ENCODE results near the gene FOXO6.

The FOXO6 gene

DNA sequence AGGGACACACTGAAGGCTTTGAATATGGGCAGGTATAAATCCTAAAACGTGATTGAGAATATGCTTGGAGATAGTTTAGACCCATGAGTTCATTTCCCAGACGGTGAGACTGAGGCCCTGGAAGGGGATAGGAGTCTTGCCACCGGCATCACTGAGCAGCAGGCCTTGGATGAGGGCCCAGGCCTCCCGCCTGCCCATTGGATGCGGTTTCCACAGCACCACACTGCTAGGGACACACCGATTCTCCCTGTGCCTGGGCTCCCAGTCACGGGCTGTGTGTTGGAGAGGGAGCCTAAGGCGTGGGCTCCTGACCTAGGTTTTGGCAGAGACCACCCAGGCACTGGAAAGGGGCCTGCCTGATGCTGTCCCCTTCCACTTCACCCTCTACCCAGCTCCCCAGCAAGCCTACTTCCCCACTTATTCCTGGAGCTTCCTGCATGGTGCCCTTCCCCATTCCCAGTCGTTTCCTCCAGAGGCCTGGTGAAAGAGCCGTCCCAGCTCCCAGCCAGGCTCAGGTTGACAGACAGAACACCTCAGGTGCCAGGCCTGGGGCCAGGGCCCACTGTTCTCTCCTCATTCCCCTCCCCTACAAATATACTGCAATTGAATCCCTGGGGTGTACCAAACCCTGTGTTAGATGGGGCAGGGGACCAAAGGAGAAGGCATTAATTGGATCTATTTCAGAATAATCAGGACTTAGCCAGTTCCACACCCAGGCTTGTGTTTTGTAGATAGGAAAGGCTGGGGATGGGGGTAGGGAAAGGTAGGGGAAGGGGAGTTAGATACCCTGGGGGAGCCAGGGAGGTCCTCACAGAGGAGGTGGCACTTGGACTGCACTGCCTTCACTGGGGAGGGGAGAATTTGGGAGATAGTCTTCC is 3.4 kb downstream of the FOXO6 start:
- Histone ChIP-seq H3K9ac (ENCODE audit: low read length) (no peak overlapping the region), H3K27me3 (ENCODE audit: control insufficient read depth in 1 of 2, insufficient read depth in 2 of 2, low read length in 2 of 2) (peaks cover 0 to 5% of the 10 kb centered on the region in 2 donors), H3K36me3 (ENCODE audit: insufficient read depth, low read length) (no peaks in the 10 kb centered on the region), H3K4me1 (ENCODE audit: insufficient read depth, low read length) (peaks cover 43% of the 10 kb centered on the region), H3K27ac (ENCODE audit: low read depth, low read length) (no peak overlapping the region), H3K9me3 (ENCODE audit: low read length) (no peaks in the 10 kb centered on the region), H3K4me3 (ENCODE audit: low read depth in 1 of 2, low read length in 2 of 2) (no peak overlapping the region)

DNA sequence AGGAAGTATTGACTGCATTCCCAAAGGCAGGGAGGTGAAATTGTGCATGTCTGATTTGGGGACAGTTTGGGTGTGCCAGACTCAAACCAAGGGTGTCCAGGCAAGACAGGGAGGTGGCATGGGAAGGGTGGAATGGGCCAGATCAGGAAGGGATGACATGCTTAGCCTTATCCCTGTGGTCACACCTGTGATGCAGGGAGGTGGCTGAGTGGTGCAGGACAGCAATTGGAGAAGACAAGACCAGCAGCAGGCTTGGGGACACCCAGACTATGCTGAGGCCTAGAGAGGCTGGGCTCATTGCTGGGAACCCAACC is 4.0 kb downstream of the FOXO6 start:
- H3K9ac ChIP-seq (ENCODE audit: low read length) = no peak overlapping the region

DNA sequence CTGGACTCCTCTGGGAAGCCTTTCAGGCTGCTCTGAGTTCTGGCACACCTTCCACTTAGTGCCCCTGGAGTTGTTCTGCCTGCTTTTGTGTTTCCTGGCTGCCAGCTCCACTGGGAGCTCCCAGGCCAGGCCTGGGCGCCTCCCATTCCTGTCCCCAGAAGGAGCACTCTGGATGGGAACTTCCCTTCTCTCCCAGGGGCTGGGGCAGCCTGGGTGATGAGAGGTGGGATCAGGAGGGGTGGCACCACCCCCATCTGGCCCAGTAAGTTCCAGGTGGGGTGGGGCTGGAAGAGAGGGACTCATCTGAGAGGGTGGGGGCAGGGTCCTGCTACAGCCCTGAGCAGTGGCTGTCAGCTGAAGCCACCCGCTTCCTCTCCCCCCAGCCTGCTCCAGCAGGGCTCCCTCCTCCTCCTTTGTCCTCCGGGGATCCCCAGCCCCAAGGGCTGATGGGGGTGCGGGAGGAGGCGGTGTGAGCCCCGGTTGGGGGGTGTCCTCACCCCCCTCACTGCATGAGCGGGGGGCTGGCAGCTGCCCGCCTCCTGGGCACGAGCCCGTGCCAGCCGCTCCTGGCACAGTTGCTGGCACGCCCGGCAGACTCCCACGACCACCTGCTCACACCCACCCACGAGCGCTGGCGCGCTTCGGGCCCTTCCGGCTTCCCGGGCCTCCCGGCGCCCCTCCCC is 4.7 kb downstream of the FOXO6 start:
- peak overlapping the region in 1 of 2 donors; percentile 45 for H3K4me3 ChIP-seq (ENCODE audit: low read depth in 1 of 2, low read length in 2 of 2)
- H3K36me3 ChIP-seq (ENCODE audit: insufficient read depth, low read length) = no peaks in the 10 kb centered on the region
- H3K9me3 ChIP-seq (ENCODE audit: low read length) = no peaks in the 10 kb centered on the region
- peaks cover 32% of the 10 kb centered on the region for H3K4me1 ChIP-seq (ENCODE audit: insufficient read depth, low read length)
- H3K27me3 ChIP-seq (ENCODE audit: control insufficient read depth in 1 of 2, insufficient read depth in 2 of 2, low read length in 2 of 2) = peaks cover 0 to 5% of the 10 kb centered on the region in 2 donors
- no peak overlapping the region for H3K9ac ChIP-seq (ENCODE audit: low read length)
- H3K27ac ChIP-seq (ENCODE audit: low read depth, low read length) = peak overlapping the region; percentile 66

More for the DNA sequence above, 4.0 kb downstream of the FOXO6 start:
- peaks cover 37% of the 10 kb centered on the region for H3K4me1 ChIP-seq (ENCODE audit: insufficient read depth, low read length)
- H3K9me3 ChIP-seq (ENCODE audit: low read length) = no peaks in the 10 kb centered on the region
- H3K36me3 ChIP-seq (ENCODE audit: insufficient read depth, low read length) = no peaks in the 10 kb centered on the region
- H3K27ac ChIP-seq (ENCODE audit: low read depth, low read length) = no peak overlapping the region
- peaks cover 0 to 5% of the 10 kb centered on the region in 2 donors for H3K27me3 ChIP-seq (ENCODE audit: control insufficient read depth in 1 of 2, insufficient read depth in 2 of 2, low read length in 2 of 2)
- no peak overlapping the region for H3K4me3 ChIP-seq (ENCODE audit: low read depth in 1 of 2, low read length in 2 of 2)

DNA sequence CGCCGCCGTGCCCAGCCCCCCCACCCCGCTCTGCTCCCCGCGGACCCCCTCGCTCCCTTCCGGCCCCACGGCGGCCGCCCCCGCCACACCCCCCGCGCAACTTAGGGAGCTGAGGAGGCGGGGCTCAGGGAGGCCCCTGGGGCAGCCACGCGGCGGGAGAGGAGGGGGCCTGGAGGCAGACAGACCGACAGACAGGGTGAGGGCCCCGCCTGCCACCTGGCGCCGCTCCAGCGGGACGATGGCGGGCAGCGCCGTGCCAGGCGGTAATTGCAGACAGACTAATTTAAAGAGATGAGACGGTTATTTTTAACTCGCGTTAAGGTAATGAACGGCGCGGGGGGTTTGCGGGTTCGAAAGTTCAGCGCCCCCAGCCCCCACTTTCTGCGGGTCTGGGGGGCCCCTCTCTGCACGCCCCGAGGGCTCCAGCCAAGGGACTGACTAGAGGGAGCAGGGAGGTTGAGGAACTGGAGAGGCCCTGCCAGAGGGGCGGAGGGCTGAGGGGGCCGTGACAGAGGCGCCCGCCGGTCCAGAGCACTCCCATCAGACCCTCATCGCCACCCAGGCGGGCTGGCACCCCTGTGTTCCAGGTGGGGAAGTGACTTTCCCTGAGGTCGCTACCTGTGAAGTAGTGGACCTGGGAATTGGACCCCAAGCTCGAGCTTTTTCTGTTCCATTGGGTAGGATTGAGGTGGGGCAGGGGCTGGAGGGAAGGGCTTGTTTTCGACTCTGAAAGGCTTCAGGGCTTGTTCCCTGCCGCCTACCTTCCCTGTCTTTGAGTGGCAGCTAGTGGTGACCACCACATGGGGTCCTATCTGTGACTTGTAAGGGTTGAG is 5.4 kb downstream of the FOXO6 start:
- Histone ChIP-seq H3K36me3 (ENCODE audit: insufficient read depth, low read length) (no peaks in the 10 kb centered on the region), H3K9ac (ENCODE audit: low read length) (no peak overlapping the region), H3K4me1 (ENCODE audit: insufficient read depth, low read length) (peaks cover 37% of the 10 kb centered on the region), H3K27ac (ENCODE audit: low read depth, low read length) (no peak overlapping the region), H3K27me3 (ENCODE audit: control insufficient read depth in 1 of 2, insufficient read depth in 2 of 2, low read length in 2 of 2) (peaks cover 0 to 5% of the 10 kb centered on the region in 2 donors), H3K4me3 (ENCODE audit: low read depth in 1 of 2, low read length in 2 of 2) (peak overlapping the region in 1 of 2 donors; percentile 45), H3K9me3 (ENCODE audit: low read length) (no peaks in the 10 kb centered on the region)

DNA sequence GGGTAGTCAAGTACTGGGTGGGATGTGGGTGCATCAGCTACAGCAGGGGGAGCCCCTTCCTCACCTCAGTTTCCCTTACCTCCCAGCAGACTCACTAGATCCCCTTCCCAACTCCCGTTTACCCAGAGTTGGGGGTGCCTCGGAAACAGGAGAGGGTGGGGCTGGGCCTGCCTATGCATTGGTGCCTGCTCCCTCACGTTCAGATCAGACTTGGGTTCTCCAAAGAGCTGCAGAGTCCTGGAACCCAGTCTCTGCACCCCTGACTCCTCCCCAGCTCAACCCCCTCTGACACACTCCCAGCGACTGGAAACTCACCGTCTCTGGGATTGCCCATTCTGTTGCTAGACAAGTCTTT is 6.0 kb downstream of the FOXO6 start:
- no peak overlapping the region for H3K4me3 ChIP-seq (ENCODE audit: low read depth in 1 of 2, low read length in 2 of 2)

DNA sequence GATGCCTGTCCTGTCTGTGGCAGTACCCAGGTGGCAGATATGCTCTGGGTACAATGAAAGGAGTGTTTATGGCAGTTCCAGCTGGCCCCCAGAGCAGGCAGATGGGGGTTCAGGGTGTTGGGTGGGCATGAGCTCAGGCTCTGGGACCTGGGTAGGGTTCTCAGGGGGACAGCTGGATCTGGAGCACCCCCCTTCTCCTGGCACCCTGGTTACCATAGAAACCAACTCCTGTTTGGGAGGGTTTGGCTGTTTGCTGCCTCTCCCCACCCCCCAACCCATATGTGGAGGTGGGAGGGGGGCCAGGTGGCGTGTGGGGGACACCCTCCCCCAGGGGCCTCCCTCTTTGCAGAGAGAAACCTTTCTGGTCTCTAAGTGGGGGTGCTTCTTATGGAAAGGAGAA is 7.1 kb downstream of the FOXO6 start:
- Histone ChIP-seq H3K4me1 (ENCODE audit: insufficient read depth, low read length) (peaks cover 41% of the 10 kb centered on the region), H3K27me3 (ENCODE audit: control insufficient read depth in 1 of 2, insufficient read depth in 2 of 2, low read length in 2 of 2) (no peaks in the 10 kb centered on the region), H3K36me3 (ENCODE audit: insufficient read depth, low read length) (no peaks in the 10 kb centered on the region), H3K9me3 (ENCODE audit: low read length) (no peaks in the 10 kb centered on the region), H3K9ac (ENCODE audit: low read length) (no peak overlapping the region), H3K4me3 (ENCODE audit: low read depth in 1 of 2, low read length in 2 of 2) (no peak overlapping the region), H3K27ac (ENCODE audit: low read depth, low read length) (no peak overlapping the region)

More for the DNA sequence above, 6.0 kb downstream of the FOXO6 start:
- Histone ChIP-seq H3K36me3 (ENCODE audit: insufficient read depth, low read length) (no peaks in the 10 kb centered on the region), H3K27ac (ENCODE audit: low read depth, low read length) (no peak overlapping the region), H3K27me3 (ENCODE audit: control insufficient read depth in 1 of 2, insufficient read depth in 2 of 2, low read length in 2 of 2) (peaks cover 0 to 4% of the 10 kb centered on the region in 2 donors), H3K9ac (ENCODE audit: low read length) (no peak overlapping the region), H3K4me1 (ENCODE audit: insufficient read depth, low read length) (peaks cover 41% of the 10 kb centered on the region), H3K9me3 (ENCODE audit: low read length) (no peaks in the 10 kb centered on the region)

DNA sequence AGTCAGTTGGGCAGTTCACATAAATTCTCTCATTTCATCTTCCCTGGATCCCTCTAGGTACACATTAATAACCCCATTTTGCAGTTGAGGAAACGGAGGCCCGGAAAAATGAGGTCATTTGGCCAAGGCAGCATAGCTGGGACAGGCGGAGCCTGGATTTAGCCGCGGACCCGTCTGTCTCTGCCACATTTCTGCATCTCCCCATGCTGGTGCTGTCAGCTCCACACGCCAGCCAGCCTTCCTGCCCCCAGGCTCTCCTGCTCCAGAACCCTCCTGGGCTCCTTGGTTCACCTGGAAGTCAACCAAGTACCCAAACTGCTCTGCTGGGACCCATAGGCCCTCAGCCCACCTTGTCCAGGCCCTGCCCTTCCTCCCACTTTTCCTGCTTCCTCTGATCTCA is 7.6 kb downstream of the FOXO6 start:
- no peak overlapping the region for H3K4me3 ChIP-seq (ENCODE audit: low read depth in 1 of 2, low read length in 2 of 2)
- no peaks in the 10 kb centered on the region for H3K9me3 ChIP-seq (ENCODE audit: low read length)
- peaks cover 37% of the 10 kb centered on the region for H3K4me1 ChIP-seq (ENCODE audit: insufficient read depth, low read length)
- no peaks in the 10 kb centered on the region for H3K36me3 ChIP-seq (ENCODE audit: insufficient read depth, low read length)
- no peak overlapping the region for H3K9ac ChIP-seq (ENCODE audit: low read length)
- no peak overlapping the region for H3K27ac ChIP-seq (ENCODE audit: low read depth, low read length)
- no peaks in the 10 kb centered on the region for H3K27me3 ChIP-seq (ENCODE audit: control insufficient read depth in 1 of 2, insufficient read depth in 2 of 2, low read length in 2 of 2)

DNA sequence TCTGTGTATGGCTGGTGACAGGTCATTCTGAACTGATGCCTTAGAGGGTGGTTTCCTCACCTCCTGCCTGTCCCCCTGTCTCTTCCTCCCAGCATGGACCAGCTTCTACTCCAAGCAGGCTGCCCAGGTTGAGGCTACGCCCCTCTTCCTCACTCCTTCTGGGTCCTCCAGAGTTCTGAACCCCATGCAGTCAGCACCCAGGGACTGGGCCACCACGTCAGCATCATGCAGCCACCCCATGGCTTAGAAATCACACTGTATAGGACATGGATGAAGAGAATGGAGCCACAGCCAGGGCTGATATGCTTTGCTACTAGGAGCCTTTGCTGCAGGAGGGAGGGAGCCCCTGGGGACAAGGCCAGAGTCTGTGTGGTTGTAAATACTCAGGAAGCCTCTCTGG is 8.3 kb downstream of the FOXO6 start:
- Histone ChIP-seq H3K36me3 (ENCODE audit: insufficient read depth, low read length) (no peaks in the 10 kb centered on the region), H3K9ac (ENCODE audit: low read length) (no peak overlapping the region), H3K9me3 (ENCODE audit: low read length) (no peaks in the 10 kb centered on the region), H3K27ac (ENCODE audit: low read depth, low read length) (no peak overlapping the region), H3K4me1 (ENCODE audit: insufficient read depth, low read length) (peaks cover 37% of the 10 kb centered on the region), H3K4me3 (ENCODE audit: low read depth in 1 of 2, low read length in 2 of 2) (no peak overlapping the region), H3K27me3 (ENCODE audit: control insufficient read depth in 1 of 2, insufficient read depth in 2 of 2, low read length in 2 of 2) (no peaks in the 10 kb centered on the region)

DNA sequence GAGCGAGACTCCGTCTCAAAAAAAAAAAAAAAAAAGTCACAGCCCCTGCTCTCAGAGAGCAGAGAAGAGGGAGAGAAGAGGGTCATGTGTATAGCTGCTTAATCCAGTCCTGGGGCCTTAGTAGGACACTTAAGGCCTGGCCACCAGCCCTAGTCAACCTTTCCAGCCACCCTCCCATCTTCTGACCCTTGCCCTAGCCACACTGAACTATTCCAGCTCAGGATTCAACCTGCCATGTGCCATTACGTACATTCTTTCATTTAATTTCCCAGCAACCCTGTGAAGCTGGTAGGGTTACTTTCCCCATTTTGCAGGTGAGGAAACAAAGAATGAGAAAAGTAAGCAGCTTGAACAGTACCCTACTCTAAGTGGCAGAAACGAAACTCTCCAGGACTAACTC is 9.0 kb downstream of the FOXO6 start:
- Histone ChIP-seq H3K4me1 (ENCODE audit: insufficient read depth, low read length) (peaks cover 31% of the 10 kb centered on the region), H3K27ac (ENCODE audit: low read depth, low read length) (no peak overlapping the region), H3K27me3 (ENCODE audit: control insufficient read depth in 1 of 2, insufficient read depth in 2 of 2, low read length in 2 of 2) (no peaks in the 10 kb centered on the region), H3K4me3 (ENCODE audit: low read depth in 1 of 2, low read length in 2 of 2) (no peak overlapping the region), H3K9me3 (ENCODE audit: low read length) (no peaks in the 10 kb centered on the region), H3K9ac (ENCODE audit: low read length) (no peak overlapping the region), H3K36me3 (ENCODE audit: insufficient read depth, low read length) (no peaks in the 10 kb centered on the region)

DNA sequence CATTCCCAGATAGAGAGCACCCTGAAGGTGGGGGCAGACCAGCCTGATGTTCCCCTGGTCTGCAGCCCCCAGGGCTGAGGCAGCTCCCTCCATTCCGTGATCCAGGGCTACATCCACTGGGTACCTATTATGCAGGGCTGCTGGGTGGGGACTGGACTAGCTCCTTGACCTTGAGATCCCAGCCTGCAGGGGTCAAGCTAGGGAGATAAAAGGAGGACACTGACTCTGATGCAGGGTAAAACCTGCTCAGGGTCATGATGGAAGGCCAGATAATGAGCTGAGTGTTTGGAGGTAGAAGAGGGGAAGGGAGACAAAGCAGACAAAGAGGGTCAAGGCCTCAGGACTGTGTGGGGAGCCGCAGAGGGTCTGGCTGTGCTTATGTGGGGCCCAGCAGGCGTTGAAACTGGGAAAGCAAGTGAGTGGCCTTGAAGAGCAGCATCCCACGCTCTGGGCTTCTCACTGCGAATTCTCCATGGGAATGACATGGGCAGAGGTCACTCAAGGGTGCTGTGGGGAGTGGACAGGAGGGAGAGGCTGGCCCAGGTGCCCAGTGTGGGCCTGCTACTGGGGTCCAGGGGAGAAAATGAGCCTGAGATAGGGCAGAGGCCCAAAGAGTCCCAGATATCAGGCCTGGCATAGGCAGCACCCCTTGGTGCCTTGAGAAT is 9.7 kb downstream of the FOXO6 start:
- no peaks in the 10 kb centered on the region for H3K9me3 ChIP-seq (ENCODE audit: low read length)
- H3K4me1 ChIP-seq (ENCODE audit: insufficient read depth, low read length) = peaks cover 25% of the 10 kb centered on the region
- no peak overlapping the region for H3K4me3 ChIP-seq (ENCODE audit: low read depth in 1 of 2, low read length in 2 of 2)
- no peaks in the 10 kb centered on the region for H3K27me3 ChIP-seq (ENCODE audit: control insufficient read depth in 1 of 2, insufficient read depth in 2 of 2, low read length in 2 of 2)
- no peak overlapping the region for H3K27ac ChIP-seq (ENCODE audit: low read depth, low read length)
- no peaks in the 10 kb centered on the region for H3K36me3 ChIP-seq (ENCODE audit: insufficient read depth, low read length)
- no peak overlapping the region for H3K9ac ChIP-seq (ENCODE audit: low read length)

All from muscle layer of colon (tissue), 2 donors.